ENCODE results near the gene VPREB1. TPM values are rescaled to one million over a fixed set of nuclear protein-coding genes. Genes with fewer than 3 reads are reported as not detected.

Gene VPREB1
- total RNA-seq, 2 donors from 2014 or later = not detected

DNA sequence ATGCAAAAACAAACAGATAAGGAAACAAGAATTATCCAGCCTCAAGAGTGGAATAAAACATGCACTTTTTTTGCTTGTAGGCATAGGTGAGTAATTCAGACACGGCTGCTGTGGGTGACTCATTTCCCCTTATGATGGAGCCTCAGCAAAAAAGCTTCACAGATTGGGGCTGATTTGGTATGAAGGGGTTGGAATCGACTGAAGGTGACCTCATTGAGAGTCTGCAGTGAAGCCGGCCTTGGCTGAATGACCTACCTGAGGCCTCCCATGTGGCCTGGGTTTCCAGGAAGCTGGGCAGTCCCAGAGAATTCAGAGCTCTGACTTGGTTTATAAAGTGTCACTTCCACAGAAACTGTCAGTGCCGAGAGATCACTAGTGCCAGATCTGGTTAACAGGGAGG is 34.2 kb upstream of the VPREB1 start:
- H3K27me3 Mint-ChIP-seq (ENCODE audit: insufficient read depth) = peaks cover 93% of the 10 kb centered on the region
- no peaks in the 10 kb centered on the region for H3K36me3 Mint-ChIP-seq (ENCODE audit: low read depth)
- no peak overlapping the region for H3K27ac ChIP-seq (ENCODE audit: low read depth, low read length)
- H3K4me1 Mint-ChIP-seq = no peaks in the 10 kb centered on the region
- no peak for DNase-seq
- peaks cover 90% of the 10 kb centered on the region for H3K27me3 ChIP-seq (ENCODE audit: control insufficient read depth, insufficient read depth, low read length, poor library complexity, severe bottlenecking)
- no peak for TF ChIP-seq CTCF (conservative IDR thresholded peaks at IDR 0.05)
- H3K9me3 ChIP-seq (ENCODE audit: control insufficient read depth, low read length) = no peaks in the 10 kb centered on the region
- H3K9me3 Mint-ChIP-seq = no peaks in the 10 kb centered on the region
- no peak overlapping the region for H3K4me3 Mint-ChIP-seq
- H3K4me1 ChIP-seq (ENCODE audit: control insufficient read depth, insufficient read depth, low read length) = no peaks in the 10 kb centered on the region
- H3K4me3 ChIP-seq (ENCODE audit: low read length) = no peak overlapping the region
- H3K9ac ChIP-seq (ENCODE audit: extremely low read depth, low read length, poor library complexity, severe bottlenecking) = no peak overlapping the region
- no peak overlapping the region for H3K27ac Mint-ChIP-seq
- WGBS, 2 experiments (ENCODE audit: insufficient coverage in 1 of 2, insufficient read length in 1 of 2) = 68 to 72% methylated on average over 3 to 4 of the region's 4 CpGs
- no peaks in the 10 kb centered on the region for H3K36me3 ChIP-seq (ENCODE audit: control insufficient read depth, insufficient read depth, low read length)

DNA sequence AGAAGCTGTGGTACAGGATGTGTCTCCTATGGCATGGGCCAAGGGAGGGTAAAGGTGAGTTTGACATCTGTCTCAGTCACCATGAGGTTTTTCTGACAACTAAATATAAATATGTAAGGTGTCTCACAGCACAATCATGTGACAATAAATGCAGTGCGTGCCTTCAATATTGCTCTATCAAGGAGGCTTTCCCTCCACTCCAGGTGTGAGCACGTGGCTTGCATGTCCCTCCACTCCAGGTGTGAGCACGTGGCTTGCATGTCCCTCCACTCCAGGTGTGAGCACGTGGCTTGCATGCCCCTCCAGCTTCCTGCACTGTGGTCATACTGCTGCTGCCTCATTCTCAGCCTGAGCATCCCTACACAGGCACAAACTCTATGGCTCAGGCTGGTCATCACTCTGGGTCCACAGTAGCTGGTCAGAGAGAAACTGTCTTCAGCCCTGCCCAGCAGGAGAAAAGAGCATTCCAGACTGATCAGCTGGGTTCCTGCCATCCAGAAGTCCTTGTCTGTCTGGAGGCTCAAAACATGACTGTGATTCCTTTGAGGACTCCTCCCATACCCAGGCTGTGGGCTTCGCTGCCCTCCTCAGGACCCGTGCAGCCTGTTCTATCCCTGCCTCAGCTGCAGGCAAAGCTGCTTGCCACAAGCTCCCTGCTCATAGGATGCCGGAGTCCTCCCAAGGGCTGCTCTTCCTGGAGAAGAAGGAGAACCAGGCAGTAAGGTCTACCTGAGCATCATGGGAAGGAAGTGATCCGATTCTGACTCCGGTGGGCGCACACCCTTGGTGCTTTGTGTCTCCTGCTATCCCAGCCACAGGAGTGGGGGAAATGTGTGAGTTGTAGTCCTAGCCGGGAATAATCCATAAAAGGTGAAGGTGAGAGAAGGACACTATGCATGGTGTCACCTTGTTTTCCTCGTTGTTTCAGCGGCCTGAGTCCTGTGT is 33.4 kb upstream of the VPREB1 start:
- DNase-seq = no peak
- Histone ChIP-seq H3K27ac (ENCODE audit: low read depth, low read length) (no peak overlapping the region), H3K4me3 (ENCODE audit: low read length) (no peak overlapping the region), H3K36me3 (ENCODE audit: control insufficient read depth, insufficient read depth, low read length) (no peaks in the 10 kb centered on the region), H3K27me3 (ENCODE audit: control insufficient read depth, insufficient read depth, low read length, poor library complexity, severe bottlenecking) (peaks cover 90% of the 10 kb centered on the region), H3K4me1 (ENCODE audit: control insufficient read depth, insufficient read depth, low read length) (no peaks in the 10 kb centered on the region), H3K9ac (ENCODE audit: extremely low read depth, low read length, poor library complexity, severe bottlenecking) (no peak overlapping the region), H3K9me3 (ENCODE audit: control insufficient read depth, low read length) (no peaks in the 10 kb centered on the region)
- Mint-ChIP-seq H3K4me1 (no peaks in the 10 kb centered on the region), H3K27me3 (ENCODE audit: insufficient read depth) (peaks cover 93% of the 10 kb centered on the region), H3K4me3 (no peak overlapping the region), H3K9me3 (no peaks in the 10 kb centered on the region), H3K27ac (no peak overlapping the region), H3K36me3 (ENCODE audit: low read depth) (no peaks in the 10 kb centered on the region)
- WGBS, 2 experiments (ENCODE audit: insufficient coverage in 1 of 2, insufficient read length in 1 of 2) = 77% methylated on average over 7 to 13 of the region's 13 CpGs
- TF ChIP-seq CTCF (conservative IDR thresholded peaks at IDR 0.05) = no peak

DNA sequence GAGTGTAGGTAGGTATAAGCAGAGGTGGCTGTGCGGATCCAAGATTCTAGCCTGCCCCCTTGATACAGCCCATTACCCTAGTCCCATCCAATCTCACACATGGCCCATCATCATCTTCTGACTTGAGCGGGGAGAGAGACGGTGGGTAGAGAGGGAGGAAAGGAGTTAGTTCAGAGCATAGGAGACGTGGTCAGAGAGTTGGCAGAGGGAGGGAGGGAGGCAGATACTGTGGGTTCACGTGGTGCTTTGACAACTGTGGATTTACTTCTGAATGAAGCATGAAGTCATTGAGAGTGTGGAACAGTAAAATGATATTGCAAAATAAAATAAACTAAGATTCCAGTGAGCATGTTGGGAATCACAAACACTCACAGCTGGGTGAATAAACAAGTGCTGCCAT is 31.4 kb upstream of the VPREB1 start:
- Histone ChIP-seq H3K9ac (ENCODE audit: extremely low read depth, low read length, poor library complexity, severe bottlenecking) (no peak overlapping the region), H3K9me3 (ENCODE audit: control insufficient read depth, low read length) (no peaks in the 10 kb centered on the region), H3K27ac (ENCODE audit: low read depth, low read length) (no peak overlapping the region), H3K4me3 (ENCODE audit: low read length) (no peak overlapping the region), H3K36me3 (ENCODE audit: control insufficient read depth, insufficient read depth, low read length) (no peaks in the 10 kb centered on the region), H3K4me1 (ENCODE audit: control insufficient read depth, insufficient read depth, low read length) (no peaks in the 10 kb centered on the region), H3K27me3 (ENCODE audit: control insufficient read depth, insufficient read depth, low read length, poor library complexity, severe bottlenecking) (peaks cover 87% of the 10 kb centered on the region)
- no peak for TF ChIP-seq CTCF (conservative IDR thresholded peaks at IDR 0.05)
- H3K27ac Mint-ChIP-seq = no peak overlapping the region
- DNase-seq = no peak
- H3K4me1 Mint-ChIP-seq = no peaks in the 10 kb centered on the region
- H3K36me3 Mint-ChIP-seq (ENCODE audit: low read depth) = no peaks in the 10 kb centered on the region
- H3K27me3 Mint-ChIP-seq (ENCODE audit: insufficient read depth) = peaks cover 91% of the 10 kb centered on the region
- no peak overlapping the region for H3K4me3 Mint-ChIP-seq
- 43 to 47% methylated on average over 4 of the region's 5 CpGs for WGBS, 2 experiments (ENCODE audit: insufficient coverage in 1 of 2, insufficient read length in 1 of 2)
- no peaks in the 10 kb centered on the region for H3K9me3 Mint-ChIP-seq
